ENCODE data around the gene CUBN.
"Not testable (repeated sequence)": the region's sequence is repeated elsewhere in the genome, so short reads cannot be mapped to it uniquely, and the experiment has no call there.

Gene CUBN

GRCh38 chr10:17140386-17140761 lies 10.8 kb upstream of the CUBN start:
- no peak for DNase-seq (ENCODE audit: low read depth)

GRCh38 chr10:17138460-17139042 lies 8.9 kb upstream of the CUBN start:
- no peak for DNase-seq (ENCODE audit: low read depth)

GRCh38 chr10:17134737-17135260 lies 5.2 kb upstream of the CUBN start:
- DNase-seq (ENCODE audit: low read depth), result no peak

- DNase-seq (ENCODE audit: low read depth), result no peak
Measured at GRCh38 chr10:17134282-17134681, 4.7 kb upstream of the CUBN start.

GRCh38 chr10:17128261-17128660 lies 1.4 kb downstream of the CUBN start:
- DNase-seq (ENCODE audit: low read depth), result no peak

- DNase-seq (ENCODE audit: low read depth), result no peak
Measured at GRCh38 chr10:17126327-17126726, 3.3 kb downstream of the CUBN start.

GRCh38 chr10:17125206-17125893 lies 4.3 kb downstream of the CUBN start:
- no peak for DNase-seq (ENCODE audit: low read depth)

GRCh38 chr10:17123961-17124360 lies 5.7 kb downstream of the CUBN start:
- no peak for DNase-seq (ENCODE audit: low read depth)

- DNase-seq (ENCODE audit: low read depth), result no peak
Measured at GRCh38 chr10:17122726-17123661, 6.6 kb downstream of the CUBN start.

GRCh38 chr10:17122052-17122451 lies 7.6 kb downstream of the CUBN start:
- no peak for DNase-seq (ENCODE audit: low read depth)

- DNase-seq (ENCODE audit: low read depth), result no peak
Measured at GRCh38 chr10:17120694-17121093, 8.9 kb downstream of the CUBN start.

- no peak for DNase-seq (ENCODE audit: low read depth)
Measured at GRCh38 chr10:17119845-17120244, 9.8 kb downstream of the CUBN start.

- DNase-seq (ENCODE audit: low read depth), result no peak
Measured at GRCh38 chr10:17116193-17116592, 13.4 kb downstream of the CUBN start.

- no peak for DNase-seq (ENCODE audit: low read depth)
Measured at GRCh38 chr10:17115683-17116082, 13.9 kb downstream of the CUBN start.

- not testable (repeated sequence) for DNase-seq (ENCODE audit: low read depth)
Measured at GRCh38 chr10:17114878-17115444, 14.7 kb downstream of the CUBN start.

- no peak for DNase-seq (ENCODE audit: low read depth)
Measured at GRCh38 chr10:17113889-17114540, 15.6 kb downstream of the CUBN start.

GRCh38 chr10:17113346-17113745 lies 16.3 kb downstream of the CUBN start:
- DNase-seq (ENCODE audit: low read depth), result no peak

GRCh38 chr10:17112566-17112965 lies 17.0 kb downstream of the CUBN start:
- DNase-seq (ENCODE audit: low read depth), result no peak

- DNase-seq (ENCODE audit: low read depth), result no peak
Measured at GRCh38 chr10:17109475-17110207, 20.0 kb downstream of the CUBN start.

GRCh38 chr10:17109046-17109445 lies 20.6 kb downstream of the CUBN start:
- no peak for DNase-seq (ENCODE audit: low read depth)

GRCh38 chr10:17106991-17107390 lies 22.6 kb downstream of the CUBN start:
- no peak for DNase-seq (ENCODE audit: low read depth)
